Measurements from ENCODE around the gene PRDX3.

DNA sequence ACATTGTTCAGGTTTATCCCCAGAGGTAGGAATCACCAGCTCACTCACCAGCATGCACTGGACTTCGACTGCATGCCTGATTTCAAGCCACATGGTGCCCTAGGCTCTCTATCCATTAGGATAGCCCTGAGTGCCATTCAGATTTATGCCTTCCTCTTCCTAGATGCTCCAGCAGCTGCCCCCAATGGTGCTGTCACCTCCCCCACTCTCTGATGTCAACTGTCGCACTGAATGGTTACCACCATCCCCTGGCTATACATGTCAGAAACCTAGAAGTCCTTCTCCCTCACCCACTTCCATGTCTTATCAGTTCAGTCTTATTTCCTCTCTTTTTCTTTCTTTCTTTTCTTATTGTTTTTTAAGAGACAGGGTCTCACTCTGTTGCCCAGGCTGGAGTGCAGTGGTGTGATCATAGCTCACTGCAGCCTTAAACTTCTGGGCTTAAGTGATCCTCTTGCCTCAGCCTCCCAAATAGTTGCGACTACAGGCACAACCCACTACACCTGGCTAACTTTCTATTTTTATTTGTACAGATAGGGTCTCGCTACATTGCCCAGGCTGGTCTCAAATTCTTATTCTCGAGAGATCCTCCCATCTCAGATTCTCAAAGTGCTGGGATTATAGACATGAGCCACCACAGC lies 16.0 kb downstream of the PRDX3 start:
- TF ChIP-seq, protein P1, sequence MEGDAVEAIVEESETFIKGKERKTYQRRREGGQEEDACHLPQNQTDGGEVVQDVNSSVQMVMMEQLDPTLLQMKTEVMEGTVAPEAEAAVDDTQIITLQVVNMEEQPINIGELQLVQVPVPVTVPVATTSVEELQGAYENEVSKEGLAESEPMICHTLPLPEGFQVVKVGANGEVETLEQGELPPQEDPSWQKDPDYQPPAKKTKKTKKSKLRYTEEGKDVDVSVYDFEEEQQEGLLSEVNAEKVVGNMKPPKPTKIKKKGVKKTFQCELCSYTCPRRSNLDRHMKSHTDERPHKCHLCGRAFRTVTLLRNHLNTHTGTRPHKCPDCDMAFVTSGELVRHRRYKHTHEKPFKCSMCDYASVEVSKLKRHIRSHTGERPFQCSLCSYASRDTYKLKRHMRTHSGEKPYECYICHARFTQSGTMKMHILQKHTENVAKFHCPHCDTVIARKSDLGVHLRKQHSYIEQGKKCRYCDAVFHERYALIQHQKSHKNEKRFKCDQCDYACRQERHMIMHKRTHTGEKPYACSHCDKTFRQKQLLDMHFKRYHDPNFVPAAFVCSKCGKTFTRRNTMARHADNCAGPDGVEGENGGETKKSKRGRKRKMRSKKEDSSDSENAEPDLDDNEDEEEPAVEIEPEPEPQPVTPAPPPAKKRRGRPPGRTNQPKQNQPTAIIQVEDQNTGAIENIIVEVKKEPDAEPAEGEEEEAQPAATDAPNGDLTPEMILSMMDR (IDR thresholded peaks at IDR 0.05; ENCODE audit: low read depth, low read length, missing input control): no peak
- TF ChIP-seq RAD21 (IDR thresholded peaks at IDR 0.05): no peak
- no peak for TF ChIP-seq TAF1 (conservative IDR thresholded peaks at IDR 0.05)
